ENCODE measurements around the gene CAD. TPM values are rescaled to one million over a fixed set of nuclear protein-coding genes. Genes with fewer than 3 reads are reported as not detected.

CAD gene
- total and polyA plus RNA-seq, 9 of the 15 experiments (the other 6 are each of a cell fraction or from before 2014, with no cell fraction given): 7.5 to 126 (median 33.7) TPM

DNA sequence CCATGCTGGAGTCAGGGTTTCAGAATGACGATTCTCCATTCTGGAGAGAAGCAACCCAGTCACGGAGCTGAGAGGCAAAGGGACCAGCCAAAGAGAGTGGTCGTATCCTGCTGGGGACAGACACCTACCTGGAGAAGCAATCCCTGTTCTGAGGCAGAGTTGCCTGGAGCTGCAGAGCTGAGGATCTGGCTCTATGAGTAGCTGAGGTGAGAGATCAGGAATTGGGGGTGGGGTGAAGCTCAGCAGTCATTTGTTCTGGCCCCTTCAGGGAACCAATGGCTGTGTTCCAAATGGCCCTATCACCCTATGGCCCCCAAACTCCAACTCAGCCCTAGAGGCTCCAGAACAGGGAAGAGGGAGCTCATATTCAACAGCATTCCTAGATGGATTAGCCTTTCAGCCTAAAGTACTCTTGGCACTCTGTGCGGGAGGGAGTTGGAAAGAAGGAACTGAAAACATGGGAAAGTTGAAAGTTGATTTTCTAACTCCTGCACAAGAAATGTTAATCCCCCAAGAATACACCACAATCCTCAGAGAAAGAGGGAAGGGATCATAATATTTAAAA, 8.6 kb upstream of the CAD start:
- H3K4me3 ChIP-seq: no peak overlapping the region
- ChIA-PET CTCF (ENCODE audit: low intra/inter-chr PET ratio) (no interaction called here), POLR2A (no interaction called here)
- BruUV-seq (replicated peaks): no TSS peak
- TF ChIP-seq SLC30A9 (CRISPR knock-in tag; IDR thresholded peaks at IDR 0.05): no peak
- TF ChIP-seq, protein P1, sequence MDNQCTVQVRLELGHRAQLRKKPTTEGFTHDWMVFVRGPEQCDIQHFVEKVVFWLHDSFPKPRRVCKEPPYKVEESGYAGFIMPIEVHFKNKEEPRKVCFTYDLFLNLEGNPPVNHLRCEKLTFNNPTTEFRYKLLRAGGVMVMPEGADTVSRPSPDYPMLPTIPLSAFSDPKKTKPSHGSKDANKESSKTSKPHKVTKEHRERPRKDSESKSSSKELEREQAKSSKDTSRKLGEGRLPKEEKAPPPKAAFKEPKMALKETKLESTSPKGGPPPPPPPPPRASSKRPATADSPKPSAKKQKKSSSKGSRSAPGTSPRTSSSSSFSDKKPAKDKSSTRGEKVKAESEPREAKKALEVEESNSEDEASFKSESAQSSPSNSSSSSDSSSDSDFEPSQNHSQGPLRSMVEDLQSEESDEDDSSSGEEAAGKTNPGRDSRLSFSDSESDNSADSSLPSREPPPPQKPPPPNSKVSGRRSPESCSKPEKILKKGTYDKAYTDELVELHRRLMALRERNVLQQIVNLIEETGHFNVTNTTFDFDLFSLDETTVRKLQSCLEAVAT (IDR thresholded peaks at IDR 0.05): no peak
- TF ChIP-seq POLR2H (tag; IDR thresholded peaks at IDR 0.05; ENCODE audit: low read depth): no peak
- TF ChIP-seq, protein P2, sequence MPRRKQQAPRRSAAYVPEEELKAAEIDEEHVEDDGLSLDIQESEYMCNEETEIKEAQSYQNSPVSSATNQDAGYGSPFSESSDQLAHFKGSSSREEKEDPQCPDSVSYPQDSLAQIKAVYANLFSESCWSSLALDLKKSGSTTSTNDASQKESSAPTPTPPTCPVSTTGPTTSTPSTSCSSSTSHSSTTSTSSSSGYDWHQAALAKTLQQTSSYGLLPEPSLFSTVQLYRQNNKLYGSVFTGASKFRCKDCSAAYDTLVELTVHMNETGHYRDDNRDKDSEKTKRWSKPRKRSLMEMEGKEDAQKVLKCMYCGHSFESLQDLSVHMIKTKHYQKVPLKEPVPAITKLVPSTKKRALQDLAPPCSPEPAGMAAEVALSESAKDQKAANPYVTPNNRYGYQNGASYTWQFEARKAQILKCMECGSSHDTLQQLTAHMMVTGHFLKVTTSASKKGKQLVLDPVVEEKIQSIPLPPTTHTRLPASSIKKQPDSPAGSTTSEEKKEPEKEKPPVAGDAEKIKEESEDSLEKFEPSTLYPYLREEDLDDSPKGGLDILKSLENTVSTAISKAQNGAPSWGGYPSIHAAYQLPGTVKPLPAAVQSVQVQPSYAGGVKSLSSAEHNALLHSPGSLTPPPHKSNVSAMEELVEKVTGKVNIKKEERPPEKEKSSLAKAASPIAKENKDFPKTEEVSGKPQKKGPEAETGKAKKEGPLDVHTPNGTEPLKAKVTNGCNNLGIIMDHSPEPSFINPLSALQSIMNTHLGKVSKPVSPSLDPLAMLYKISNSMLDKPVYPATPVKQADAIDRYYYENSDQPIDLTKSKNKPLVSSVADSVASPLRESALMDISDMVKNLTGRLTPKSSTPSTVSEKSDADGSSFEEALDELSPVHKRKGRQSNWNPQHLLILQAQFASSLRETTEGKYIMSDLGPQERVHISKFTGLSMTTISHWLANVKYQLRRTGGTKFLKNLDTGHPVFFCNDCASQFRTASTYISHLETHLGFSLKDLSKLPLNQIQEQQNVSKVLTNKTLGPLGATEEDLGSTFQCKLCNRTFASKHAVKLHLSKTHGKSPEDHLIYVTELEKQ (CRISPR knock-in tag; IDR thresholded peaks at IDR 0.05): no peak
- TF ChIP-seq FOSL1 (tag; conservative IDR thresholded peaks at IDR 0.05): no peak
- TF ChIP-seq FOXP1 (CRISPR knock-in tag; IDR thresholded peaks at IDR 0.05): no peak
- TF ChIP-seq HNRNPUL1 (IDR thresholded peaks at IDR 0.05; ENCODE audit: low read length): no peak
- TF ChIP-seq RBM17 (IDR thresholded peaks at IDR 0.05; ENCODE audit: borderline replicate concordance, low read depth, low read length): no peak
- TF ChIP-seq ZNF780A (CRISPR knock-in tag; IDR thresholded peaks at IDR 0.05): no peak
- H3K4me2 ChIP-seq (ENCODE audit: insufficient read depth, low read length): no peak overlapping the region
- H4K20me1 ChIP-seq (replicated peaks; ENCODE audit: control insufficient read depth, insufficient read depth, low read length): no peaks in the 10 kb centered on the region
- H3K9ac ChIP-seq (ENCODE audit: insufficient read depth in 1 of 2, low read depth in 2 of 2, low read length in 2 of 2): peak overlapping the region in 1 of 2 experiments; percentile 56; a peak in 1 of 4 replicates
- in situ Hi-C loops (cut with MboI) (no loop called here), intact Hi-C loops (cut with micrococcal nuclease) (no loop called here)
- no peak for ATAC-seq
- 90% methylated on average over 4 of the region's 4 CpGs for WGBS (ENCODE audit: insufficient coverage, low coverage, missing lambda C conversion rate)
- H3K27ac ChIP-seq (ENCODE audit: extremely low read depth, low read depth, low read length): no peak overlapping the region; the same call in 2 of the 3 replicates
- no peaks in the 10 kb centered on the region for H3K27me3 ChIP-seq (ENCODE audit: control insufficient read depth in 2 of 2, insufficient read depth in 2 of 2, low read length in 2 of 2)
- no peak for FAIRE-seq
- H3K9me3 ChIP-seq (replicated peaks; ENCODE audit: control insufficient read depth, insufficient read depth, low read depth, low read length): no peaks in the 10 kb centered on the region
- no peak overlapping the region for H2AFZ ChIP-seq (ENCODE audit: low read depth, low read length)
- H3K79me2 ChIP-seq (ENCODE audit: control insufficient read depth, insufficient read depth, low read length): peaks cover 39% of the 10 kb centered on the region
- peaks cover 15 to 28% of the 10 kb centered on the region in 2 experiments for H3K4me1 ChIP-seq (replicated peaks in 1 of 2; ENCODE audit: control insufficient read depth in 2 of 2, insufficient read depth in 2 of 2, low read length in 2 of 2)
- peak in 1 of 4 experiments; percentile 41 for DNase-seq (ENCODE audit: extremely low read depth in 1 of 4, low spot score in 3 of 4)
- H3K9me1 ChIP-seq (ENCODE audit: control insufficient read depth, insufficient read depth, low read length): no peaks in the 10 kb centered on the region
- H3K36me3 ChIP-seq (ENCODE audit: control insufficient read depth, insufficient read depth, low read length): peaks cover 72% of the 10 kb centered on the region
